DND-41 (cell line): ENCODE results near the gene SAG.

Experiments used
- ATAC-seq: fragments of 200-7000 bp; cut with Tn5 transposase; 3 replicates; pipeline ENCODE4 v1.9.1; 2021; ENCODE audit warnings: low read depth; ENCODE audit not compliant: insufficient read depth
- DNase-seq: peaks from one replicate; pipeline ENCODE4 v3.0.0-alpha.2; 2020
- H2AFZ ChIP-seq: 2 replicates; pipeline ENCODE4 v1.6.0; 2012; ENCODE audit warnings: low read depth, low read length
- H3K27ac ChIP-seq: 2 replicates; pipeline ENCODE4 v1.5.1; 2012; ENCODE audit warnings: low read length, inconsistent platforms
- H3K27me3 ChIP-seq: fragments of 200-600 bp; sonication (generic); 2 replicates; pipeline ENCODE4 v1.6.0; 2012; ENCODE audit warnings: low read length, mild to moderate bottlenecking, inconsistent platforms; ENCODE audit not compliant: insufficient read depth, poor library complexity
- H3K36me3 ChIP-seq: 2 replicates; pipeline ENCODE4 v1.5.1; 2012; ENCODE audit warnings: low read length, inconsistent platforms; ENCODE audit not compliant: insufficient read depth
- H3K4me1 ChIP-seq: 2 replicates; pipeline ENCODE4 v1.5.1; 2012; ENCODE audit warnings: mild to moderate bottlenecking, low read length; ENCODE audit not compliant: insufficient read depth
- H3K4me2 ChIP-seq: 2 replicates; pipeline ENCODE4 v1.6.0; 2012; ENCODE audit warnings: mild to moderate bottlenecking, moderate library complexity, low read length, inconsistent platforms; ENCODE audit not compliant: insufficient read depth
- H3K4me3 ChIP-seq, 2 experiments: fragments of 200-600 bp in 1 of 2; shearing (Covaris generic) in 1 of 2; 2 replicates each; pipeline ENCODE4 v1.5.1; 2012 to 2016; ENCODE audit warnings: inconsistent platforms in 2 of 2, low read length in 2 of 2, mild to moderate bottlenecking in 2 of 2, low read depth in 1 of 2, moderate library complexity in 1 of 2
- H3K79me2 ChIP-seq: 2 replicates; pipeline ENCODE4 v1.6.0; 2012; ENCODE audit warnings: low read length, inconsistent platforms; ENCODE audit not compliant: insufficient read depth
- H3K9ac ChIP-seq: 2 replicates; pipeline ENCODE4 v1.6.0; 2012; ENCODE audit warnings: low read depth, mild to moderate bottlenecking, inconsistent platforms, low read length, moderate library complexity
- H3K9me3 ChIP-seq: 2 replicates; pipeline ENCODE4 v1.5.1; 2012; ENCODE audit warnings: low read length, moderate library complexity, mild to moderate bottlenecking, inconsistent platforms; ENCODE audit not compliant: insufficient read depth, severe bottlenecking
- H4K20me1 ChIP-seq: 2 replicates; pipeline ENCODE4 v1.6.0; 2012; ENCODE audit warnings: low read length; ENCODE audit not compliant: insufficient read depth
- CTCF ChIP-seq: IDR thresholded peaks from 2 replicates; pipeline ENCODE4 v1.5.1; 2012; ENCODE audit warnings: borderline replicate concordance, low read length, moderate library complexity, mild to moderate bottlenecking; ENCODE audit not compliant: poor library complexity, severe bottlenecking; ENCODE audit errors: extremely low read depth
- EZH2 ChIP-seq: IDR thresholded peaks from 3 replicates; pipeline ENCODE4 v1.6.1; 2012; ENCODE audit warnings: borderline replicate concordance, low read depth, mild to moderate bottlenecking, moderate library complexity, low read length, inconsistent platforms; ENCODE audit not compliant: severe bottlenecking

The SAG gene

GRCh38 chr2:233355916-233356315 lies 48.3 kb downstream of the SAG start:
- no peak for ATAC-seq

DNA sequence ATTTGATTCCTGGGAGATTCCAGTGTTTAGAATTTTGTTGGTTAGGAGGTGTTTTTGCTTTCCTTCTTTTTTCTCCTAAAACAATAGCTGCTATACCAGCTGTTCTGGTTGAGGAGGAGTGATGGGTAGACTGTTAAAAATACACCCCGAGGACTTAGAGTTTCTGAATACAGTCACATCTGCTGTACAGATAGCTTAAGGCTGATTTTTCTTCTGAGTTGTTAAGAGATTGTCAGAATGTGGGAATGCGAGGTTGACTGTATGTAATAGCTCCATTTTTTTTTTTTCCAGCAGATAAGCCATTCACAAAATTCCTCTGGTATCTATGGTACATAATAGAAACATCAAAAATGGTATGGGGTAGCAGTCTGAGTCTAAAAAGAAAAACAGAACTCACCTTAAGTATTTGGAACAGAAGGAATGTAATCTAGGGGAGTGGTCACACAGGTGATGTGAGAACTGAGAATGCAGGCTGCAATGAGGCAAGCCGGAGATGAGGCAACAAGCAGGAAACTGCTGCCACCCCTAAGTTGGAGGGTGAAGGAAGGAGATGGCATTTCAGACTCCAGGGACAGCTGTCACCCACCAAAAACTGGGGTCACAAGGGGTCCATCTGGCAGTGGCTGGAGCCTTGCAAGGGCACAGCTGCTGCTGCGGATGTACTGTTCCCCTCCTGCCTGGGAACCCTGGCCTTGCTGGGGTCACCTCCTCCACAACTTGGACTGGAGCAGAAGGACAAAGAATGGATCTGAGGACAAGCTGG lies 49.1 kb downstream of the SAG start:
- H3K9ac ChIP-seq: no peak overlapping the region
- H3K79me2 ChIP-seq: peaks cover 60% of the 10 kb centered on the region
- H3K27me3 ChIP-seq: no peaks in the 10 kb centered on the region
- H4K20me1 ChIP-seq: peaks cover 19% of the 10 kb centered on the region
- peaks cover 38% of the 10 kb centered on the region for H3K4me1 ChIP-seq
- no peak overlapping the region for H2AFZ ChIP-seq
- H3K4me2 ChIP-seq: peak overlapping the region; percentile 98
- no peaks in the 10 kb centered on the region for H3K9me3 ChIP-seq
- TF ChIP-seq CTCF (no peak), EZH2 (no peak)
- no peak overlapping the region for H3K4me3 ChIP-seq
- DNase-seq (no peak), ATAC-seq (no peak)
- peaks cover 5% of the 10 kb centered on the region; the same call in 1 of the 2 replicates for H3K36me3 ChIP-seq
- no peak overlapping the region for H3K27ac ChIP-seq

More at GRCh38 chr2:233355916-233356315, 48.3 kb downstream of the SAG start:
- Histone ChIP-seq H3K9me3 (no peaks in the 10 kb centered on the region), H3K27ac (no peak overlapping the region), H3K4me2 (peak overlapping the region; percentile 98), H4K20me1 (peaks cover 19% of the 10 kb centered on the region), H3K79me2 (peaks cover 54% of the 10 kb centered on the region), H3K4me3 (peak overlapping the region in 1 of 2 experiments; percentile 93; a peak in 1 of 4 replicates), H3K27me3 (no peaks in the 10 kb centered on the region), H2AFZ (no peak overlapping the region), H3K4me1 (peaks cover 38% of the 10 kb centered on the region), H3K36me3 (peaks cover 5% of the 10 kb centered on the region; the same call in 1 of the 2 replicates), H3K9ac (no peak overlapping the region; the same call in 1 of the 2 replicates)
- DNase-seq: no peak
- no peak for TF ChIP-seq CTCF
- no peak for TF ChIP-seq EZH2

- H3K9ac ChIP-seq: no peak overlapping the region
- H4K20me1 ChIP-seq: peaks cover 19% of the 10 kb centered on the region
- H3K4me1 ChIP-seq: peaks cover 38% of the 10 kb centered on the region
- DNase-seq: no peak
- H3K27ac ChIP-seq: no peak overlapping the region
- H2AFZ ChIP-seq: no peak overlapping the region
- peaks cover 5% of the 10 kb centered on the region; the same call in 1 of the 2 replicates for H3K36me3 ChIP-seq
- no peaks in the 10 kb centered on the region for H3K27me3 ChIP-seq
- H3K4me2 ChIP-seq: no peak overlapping the region
- H3K9me3 ChIP-seq: no peaks in the 10 kb centered on the region
- TF ChIP-seq CTCF (no peak), EZH2 (no peak)
- no peak overlapping the region for H3K4me3 ChIP-seq
- peaks cover 61% of the 10 kb centered on the region for H3K79me2 ChIP-seq
- no peak for ATAC-seq
These were observed 50.7 kb downstream of the SAG start for GRCh38 chr2:233358335-233358734.
